Heart left ventricle (tissue), 16 donors: ENCODE data around the gene PIH1D2. TPM values are rescaled to one million over a fixed set of nuclear protein-coding genes. Genes with fewer than 3 reads are reported as not detected.

ENCODE experiments used
- ATAC-seq, 4 donors: fragments of 200-7000 bp; cut with Tn5 transposase; one replicate each; pipeline ENCODE4 v1.9.1; 2020 to 2022; ENCODE audit warnings: moderate library complexity in 4 of 4, mild to moderate bottlenecking in 3 of 4, moderate number of reproducible peaks in 1 of 4
- DNase-seq, 5 donors: peaks; one replicate each; pipeline ENCODE4 v3.0.0-alpha.2; 2020
- H3K27ac ChIP-seq, 12 donors: fragments of 200-600 bp; sonication (generic) in 4 of 12; one replicate each; pipeline versions ENCODE4 v1.5.0 to v1.8.0; 2016 to 2022; ENCODE audit warnings: mild to moderate bottlenecking in 2 of 12
- H3K27me3 ChIP-seq, 9 donors: fragments of 200-600 bp; sonication (generic) in 2 of 9; one replicate each; pipeline versions ENCODE4 v1.5.1 to v1.8.0; 2016 to 2022; ENCODE audit warnings: mild to moderate bottlenecking in 3 of 9
- H3K36me3 ChIP-seq, 9 donors: fragments of 200-600 bp; sonication (generic) in 2 of 9; one replicate each; pipeline versions ENCODE4 v1.5.0 to v1.8.0; 2018 to 2022; ENCODE audit warnings: mild to moderate bottlenecking in 2 of 9
- H3K4me1 ChIP-seq, 12 donors: fragments of 200-600 bp; sonication (generic) in 4 of 12; one replicate each; pipeline versions ENCODE4 v1.5.0 to v1.8.0; 2016 to 2022; ENCODE audit warnings: mild to moderate bottlenecking in 3 of 12
- H3K4me3 ChIP-seq, 12 donors: fragments of 200-600 bp; sonication (generic) in 4 of 12; one replicate each; pipeline versions ENCODE4 v1.5.0 to v1.8.0; 2017 to 2022; ENCODE audit warnings: mild to moderate bottlenecking in 9 of 12, moderate library complexity in 4 of 12
- H3K9me3 ChIP-seq, 12 donors: fragments of 200-600 bp; sonication (generic) in 4 of 12; one replicate each; pipeline versions ENCODE4 v1.5.0 to v1.8.0; 2016 to 2022; ENCODE audit warnings: mild to moderate bottlenecking in 1 of 12
- POLR2A ChIP-seq, 2 donors: fragments of 450-650 bp; IDR thresholded peaks; one replicate each; pipeline ENCODE4 v1.6.1; 2017; ENCODE audit warnings: antibody characterized with exemption in 2 of 2, mild to moderate bottlenecking in 2 of 2, moderate library complexity in 2 of 2
- WGBS, 4 donors: extraction: QIAGEN DNeasy Blood & Tissue Kit in 2 of 4; methylation state at CpG; one replicate each; pipeline versions ENCODE4 v1.1.5 to v1.1.7; 2013 to 2018; 5-methylcytosine and 5-hydroxymethylcytosine counted together
- intact Hi-C, 10 donors: fragments of 100-400 bp; cut with DNase I; formaldehyde crosslinking; loops; one replicate each; pipeline versions ENCODE4 v1.11.1 to v1.14.2; 2022
- polyA plus RNA-seq, 2 donors: library from polyadenylated mRNA; stranded (reverse); fragments of 200-250 nt; gene quantifications; one replicate each; pipeline ENCODE4 v1.2.3, GENCODE V29; 2013
- total RNA-seq, 9 donors: library from RNA; depleted of rRNA in 2 of 9; stranded (reverse); fragments of >200 nt in 2 of 9; fragmentation: NEBNext Ultra II Directional in 3 of 9; extraction: Animal tissue kit (Norgen Biotek cat#: 25700) in 3 of 9; gene quantifications; one replicate each; pipeline versions ENCODE4 v1.1.0 to v1.2.4, GENCODE V29; 2016 to 2023
- TF ChIP-seq, protein P1 (sequence below), 12 donors: fragments of 200-600 bp; sonication (generic) in 4 of 12; IDR thresholded peaks; one replicate each; pipeline versions ENCODE4 v1.5.0 to v1.8.0; 2018 to 2022; ENCODE audit warnings: antibody characterized with exemption in 12 of 12, mild to moderate bottlenecking in 5 of 12
- donor health status: ischemic (EF 13 %, LVEDD 7.1; RV severe dilation, severe dysfunction).
- donor health status: healthy with polysubstance abuse.
- donor health status: DM: no; HTN: yes; CAD: no.
- donor health status: DM: no; HTN: no; CAD: no.
- donor health status: ischemic (EF 25% LVEDD 6.9; RV normal size, moderate dysfunction).
- donor health status: ischemic (EF 25% LVEDD 5.7; RV mildly dilated, moderate dysfunction).
- donor health status: healthy.
- donor health status: DM: yes; HTN: yes; CAD: no.
- donor health status: ischemic (EF 35%, LVEDD 5.7; RV mildly dilated, moderate dysfunction).
- donor health status: nonischemic (EF 11% LVEDD 7.7; RV severe dilation, severe dysfunction).
- donor health status: DM: yes; HTN: yes; CAD: no.
- donor health status: PGD.
- donor health status: ischemic (EF 29% LVEDD 5.4; RV normal size, mild dysfunction).
- donor health status: nonischemic (EF 23%, LVEDD 6.1; RV moderate dilation, normal function).

Gene PIH1D2
- total and polyA plus RNA-seq, 11 donors: 1.4 to 6.9 (median 2.1) TPM

- no peak overlapping the region for H3K4me3 ChIP-seq
- H3K27ac ChIP-seq: no peak overlapping the region
- ATAC-seq: no peak
- no peaks in the 10 kb centered on the region for H3K27me3 ChIP-seq
- 94 to 98% (median 96%) methylated on average over 8 of the region's 8 CpGs for WGBS, 4 donors
- DNase-seq: no peak
- no peak for TF ChIP-seq POLR2A (IDR thresholded peaks at IDR 0.05)
- TF ChIP-seq, protein P1, sequence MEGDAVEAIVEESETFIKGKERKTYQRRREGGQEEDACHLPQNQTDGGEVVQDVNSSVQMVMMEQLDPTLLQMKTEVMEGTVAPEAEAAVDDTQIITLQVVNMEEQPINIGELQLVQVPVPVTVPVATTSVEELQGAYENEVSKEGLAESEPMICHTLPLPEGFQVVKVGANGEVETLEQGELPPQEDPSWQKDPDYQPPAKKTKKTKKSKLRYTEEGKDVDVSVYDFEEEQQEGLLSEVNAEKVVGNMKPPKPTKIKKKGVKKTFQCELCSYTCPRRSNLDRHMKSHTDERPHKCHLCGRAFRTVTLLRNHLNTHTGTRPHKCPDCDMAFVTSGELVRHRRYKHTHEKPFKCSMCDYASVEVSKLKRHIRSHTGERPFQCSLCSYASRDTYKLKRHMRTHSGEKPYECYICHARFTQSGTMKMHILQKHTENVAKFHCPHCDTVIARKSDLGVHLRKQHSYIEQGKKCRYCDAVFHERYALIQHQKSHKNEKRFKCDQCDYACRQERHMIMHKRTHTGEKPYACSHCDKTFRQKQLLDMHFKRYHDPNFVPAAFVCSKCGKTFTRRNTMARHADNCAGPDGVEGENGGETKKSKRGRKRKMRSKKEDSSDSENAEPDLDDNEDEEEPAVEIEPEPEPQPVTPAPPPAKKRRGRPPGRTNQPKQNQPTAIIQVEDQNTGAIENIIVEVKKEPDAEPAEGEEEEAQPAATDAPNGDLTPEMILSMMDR (IDR thresholded peaks at IDR 0.05): no peak
- peaks cover 0 to 10% (median 0%) of the 10 kb centered on the region in 12 donors for H3K9me3 ChIP-seq
- H3K4me1 ChIP-seq: peaks cover 0 to 8% (median 0%) of the 10 kb centered on the region in 12 donors
- intact Hi-C loops: no loop called here
- peaks cover 0 to 9% (median 0%) of the 10 kb centered on the region in 9 donors for H3K36me3 ChIP-seq
Observed at GRCh38 chr11:112106070-112106469, 32.3 kb upstream of the PIH1D2 start.

- DNase-seq: no peak
- Histone ChIP-seq H3K36me3 (peaks cover 0 to 9% (median 0%) of the 10 kb centered on the region in 9 donors), H3K4me1 (peaks cover 0 to 8% (median 0%) of the 10 kb centered on the region in 12 donors), H3K27ac (peak overlapping the region in 1 of 12 donors; percentile 67), H3K9me3 (no peaks in the 10 kb centered on the region), H3K4me3 (peak overlapping the region in 1 of 12 donors; percentile 15), H3K27me3 (no peaks in the 10 kb centered on the region)
- intact Hi-C loops: no loop called here
- ATAC-seq: no peak
- 91 to 94% (median 94%) methylated on average over 6 of the region's 6 CpGs for WGBS, 4 donors
- TF ChIP-seq POLR2A (IDR thresholded peaks at IDR 0.05): no peak
- TF ChIP-seq, protein P1 (IDR thresholded peaks at IDR 0.05): no peak
Observed at GRCh38 chr11:112103446-112103845, 29.6 kb upstream of the PIH1D2 start.

DNA sequence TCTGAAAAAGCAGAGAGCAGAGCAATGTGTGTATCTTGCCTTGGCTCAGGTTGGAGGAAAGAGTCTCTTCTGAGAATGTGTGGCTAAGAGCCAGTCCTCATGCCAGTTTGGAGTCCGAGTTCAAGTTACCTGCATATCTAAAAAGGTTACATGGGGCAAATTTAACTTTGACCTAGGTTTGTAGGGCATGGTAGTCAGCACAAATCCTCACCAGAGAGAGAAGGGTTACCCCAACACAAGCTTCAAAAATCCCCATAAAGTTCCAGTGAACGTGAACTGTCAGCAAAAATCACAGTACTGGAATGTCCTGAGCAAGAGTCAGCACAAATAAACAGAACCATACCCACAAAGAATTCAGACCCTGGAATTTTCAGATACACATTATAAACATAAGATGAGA lies 26.6 kb upstream of the PIH1D2 start:
- DNase-seq (no peak), ATAC-seq (peak in 1 of 4 donors; percentile 20)
- Histone ChIP-seq H3K27me3 (no peaks in the 10 kb centered on the region), H3K36me3 (peaks cover 0 to 35% (median 22%) of the 10 kb centered on the region in 9 donors), H3K4me3 (no peak overlapping the region), H3K9me3 (no peaks in the 10 kb centered on the region), H3K27ac (no peak overlapping the region), H3K4me1 (peaks cover 0 to 8% (median 0%) of the 10 kb centered on the region in 12 donors)
- 40 to 52% (median 44%) methylated on average over 2 of the region's 2 CpGs for WGBS, 4 donors
- TF ChIP-seq POLR2A (IDR thresholded peaks at IDR 0.05): no peak
- TF ChIP-seq, protein P1 (IDR thresholded peaks at IDR 0.05): no peak
- intact Hi-C loops: no loop called here

DNA sequence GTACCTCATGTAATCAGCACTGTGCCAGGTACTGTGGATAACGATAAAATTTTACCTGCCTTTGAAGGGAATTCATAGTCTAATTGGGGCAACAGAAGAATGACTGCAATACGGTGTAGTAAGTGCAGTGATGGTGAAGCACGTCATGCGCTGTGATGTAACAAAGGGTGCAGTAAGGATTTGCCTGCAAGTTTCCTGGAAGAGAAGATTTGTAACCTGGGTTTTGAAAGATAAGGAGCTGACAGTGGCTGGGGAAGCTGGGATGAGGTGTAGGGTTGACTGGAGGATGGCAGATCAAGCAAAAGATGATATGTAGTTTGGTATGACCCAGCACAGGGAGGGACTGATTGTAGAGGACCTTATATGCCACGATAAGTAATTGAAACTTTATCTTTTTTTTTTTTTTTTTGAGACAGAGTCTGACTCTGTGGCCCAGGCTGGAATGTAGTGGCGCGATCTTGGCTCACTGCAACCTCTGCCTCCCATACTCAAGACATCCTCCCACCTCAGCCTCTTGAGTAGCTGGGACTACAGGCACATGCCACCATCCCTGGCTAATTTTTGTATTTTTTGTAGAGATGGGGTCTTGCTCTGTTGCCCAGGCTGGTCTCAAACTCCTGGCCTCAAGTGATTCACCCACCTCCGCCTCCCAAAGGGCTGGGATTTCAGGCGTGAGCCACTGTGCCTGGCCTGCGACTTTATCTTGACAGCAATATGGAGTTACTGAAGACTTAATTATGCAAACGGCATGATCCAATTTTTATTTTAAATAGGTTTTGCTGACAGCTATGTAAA lies 24.1 kb upstream of the PIH1D2 start:
- Histone ChIP-seq H3K27me3 (no peaks in the 10 kb centered on the region), H3K4me1 (peaks cover 0 to 7% (median 0%) of the 10 kb centered on the region in 12 donors), H3K27ac (no peak overlapping the region), H3K36me3 (peaks cover 0 to 60% (median 47%) of the 10 kb centered on the region in 9 donors), H3K9me3 (no peaks in the 10 kb centered on the region), H3K4me3 (no peak overlapping the region)
- DNase-seq (no peak), ATAC-seq (no peak)
- no peak for TF ChIP-seq POLR2A (IDR thresholded peaks at IDR 0.05)
- TF ChIP-seq, protein P1 (IDR thresholded peaks at IDR 0.05): no peak
- WGBS, 4 donors: 88 to 91% (median 90%) methylated on average over 11 of the region's 11 CpGs
- intact Hi-C loops: no loop called here
